ENCODE measurements around the gene RBM33. TPM values are rescaled to one million over a fixed set of nuclear protein-coding genes. Genes with fewer than 3 reads are reported as not detected.

RBM33 gene
- total RNA-seq, 2 experiments from 2014 or later, result 65.5 to 66.3 TPM

- Mint-ChIP-seq H3K27ac (no peak overlapping the region), H3K4me1 (ENCODE audit: low read depth) (peaks cover 19% of the 10 kb centered on the region), H3K4me3 (no peak overlapping the region), H3K9me3 (no peaks in the 10 kb centered on the region), H3K27me3 (ENCODE audit: low read depth) (no peaks in the 10 kb centered on the region), H3K36me3 (ENCODE audit: low read depth) (peaks cover 15% of the 10 kb centered on the region)
- CTCF ChIA-PET, result interaction anchor here (0.6 to 1.5 kb wide), 5 partner anchors 12 to 1015 kb away, joined by 3 to 4 read pairs (median 4); no protein-coding TSS in a partner anchor
- intact Hi-C loops (cut with micrococcal nuclease), result no loop called here
- DNase-seq, result no peak
These were observed 76.6 kb downstream of the RBM33 start for GRCh38 chr7:155721056-155721455.

GRCh38 chr7:155722118-155722517, 77.7 kb downstream of the RBM33 start:
- H3K9me3 Mint-ChIP-seq, result no peaks in the 10 kb centered on the region
- intact Hi-C loops (cut with micrococcal nuclease), result no loop called here
- no peak overlapping the region for H3K27ac Mint-ChIP-seq
- no peak for DNase-seq
- CTCF ChIA-PET, result interaction anchor here (1.1 kb wide), 1 partner anchor 18 kb away, joined by 3 read pairs; no protein-coding TSS in a partner anchor
- H3K4me3 Mint-ChIP-seq, result no peak overlapping the region
- no peaks in the 10 kb centered on the region for H3K27me3 Mint-ChIP-seq (ENCODE audit: low read depth)
- H3K4me1 Mint-ChIP-seq (ENCODE audit: low read depth), result peaks cover 19% of the 10 kb centered on the region
- H3K36me3 Mint-ChIP-seq (ENCODE audit: low read depth), result peaks cover 10% of the 10 kb centered on the region

DNA sequence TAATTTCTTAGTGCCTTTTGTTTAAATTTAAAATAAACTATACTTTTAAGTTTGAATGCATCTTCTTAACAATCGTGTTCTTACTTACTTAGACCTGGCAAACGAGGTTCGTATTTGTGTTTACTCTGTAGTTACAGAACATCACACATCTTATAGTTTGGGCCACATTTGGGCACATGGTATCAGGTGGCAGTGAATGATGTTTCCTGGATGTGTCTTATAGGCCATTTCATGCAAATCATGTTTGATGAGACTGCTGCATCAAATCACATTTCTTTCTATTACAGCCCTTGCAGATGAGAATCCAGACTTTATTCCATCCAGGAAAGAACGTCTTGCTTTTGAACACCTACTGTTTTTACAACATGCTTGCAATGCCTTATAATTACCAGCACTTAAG, 78.5 kb downstream of the RBM33 start:
- CTCF ChIA-PET, result interaction anchor here (0.7 kb wide), 1 partner anchor 126 kb away, joined by 3 read pairs; no protein-coding TSS in a partner anchor
- no peaks in the 10 kb centered on the region for H3K27me3 Mint-ChIP-seq (ENCODE audit: low read depth)
- no peak for DNase-seq
- H3K4me1 Mint-ChIP-seq (ENCODE audit: low read depth), result peaks cover 16% of the 10 kb centered on the region
- peaks cover 7% of the 10 kb centered on the region for H3K36me3 Mint-ChIP-seq (ENCODE audit: low read depth)
- intact Hi-C loops (cut with micrococcal nuclease), result no loop called here
- no peaks in the 10 kb centered on the region for H3K9me3 Mint-ChIP-seq
- no peak overlapping the region for H3K4me3 Mint-ChIP-seq
- no peak overlapping the region for H3K27ac Mint-ChIP-seq

- Mint-ChIP-seq H3K27ac (no peak overlapping the region), H3K4me1 (ENCODE audit: low read depth) (peaks cover 21% of the 10 kb centered on the region), H3K36me3 (ENCODE audit: low read depth) (peaks cover 9% of the 10 kb centered on the region), H3K9me3 (no peaks in the 10 kb centered on the region), H3K4me3 (no peak overlapping the region), H3K27me3 (ENCODE audit: low read depth) (no peaks in the 10 kb centered on the region)
- intact Hi-C loops (cut with micrococcal nuclease), result no loop called here
- DNase-seq, result no peak
- CTCF ChIA-PET, result interaction anchor here (1.0 kb wide), 1 partner anchor 126 kb away, joined by 4 read pairs; no protein-coding TSS in a partner anchor
These were observed 80.0 kb downstream of the RBM33 start for GRCh38 chr7:155724327-155725005.

DNA sequence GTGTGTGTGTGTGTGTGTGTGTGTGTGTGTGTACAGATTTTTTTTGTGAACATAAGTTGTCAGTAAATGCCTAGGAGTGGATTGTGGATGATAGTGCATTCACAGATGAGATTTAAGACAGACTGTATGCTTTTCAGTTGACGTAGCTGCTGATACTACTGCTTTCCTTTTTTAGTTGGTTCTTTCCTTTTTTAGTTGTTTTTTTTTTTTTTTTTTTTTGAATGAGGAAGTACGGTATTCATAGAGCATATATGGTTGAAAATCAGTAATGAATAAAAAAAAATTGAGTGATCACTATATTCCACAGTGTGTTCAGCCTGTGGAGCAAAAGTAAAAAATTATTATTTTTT, 80.5 kb downstream of the RBM33 start:
- H3K4me1 Mint-ChIP-seq (ENCODE audit: low read depth), result peaks cover 25% of the 10 kb centered on the region
- peaks cover 13% of the 10 kb centered on the region for H3K36me3 Mint-ChIP-seq (ENCODE audit: low read depth)
- H3K27me3 Mint-ChIP-seq (ENCODE audit: low read depth), result no peaks in the 10 kb centered on the region
- CTCF ChIA-PET, result interaction anchor here (1.0 kb wide), 1 partner anchor 126 kb away, joined by 4 read pairs; no protein-coding TSS in a partner anchor
- H3K27ac Mint-ChIP-seq, result no peak overlapping the region
- DNase-seq, result no peak
- intact Hi-C loops (cut with micrococcal nuclease), result no loop called here
- no peaks in the 10 kb centered on the region for H3K9me3 Mint-ChIP-seq
- H3K4me3 Mint-ChIP-seq, result no peak overlapping the region

GRCh38 chr7:155727616-155728015, 83.2 kb downstream of the RBM33 start:
- DNase-seq, result no peak
- Mint-ChIP-seq H3K4me1 (ENCODE audit: low read depth) (peaks cover 35% of the 10 kb centered on the region), H3K4me3 (no peak overlapping the region), H3K27ac (no peak overlapping the region), H3K9me3 (no peaks in the 10 kb centered on the region), H3K27me3 (ENCODE audit: low read depth) (no peaks in the 10 kb centered on the region), H3K36me3 (ENCODE audit: low read depth) (peaks cover 14% of the 10 kb centered on the region)
- intact Hi-C loops (cut with micrococcal nuclease), result no loop called here
- CTCF ChIA-PET, result interaction anchor here (0.6 to 1.3 kb wide), 3 partner anchors 45 to 129 kb away, joined by 3 to 5 read pairs (median 3); no protein-coding TSS in a partner anchor

GRCh38 chr7:155728116-155728515, 83.7 kb downstream of the RBM33 start:
- Mint-ChIP-seq H3K9me3 (no peaks in the 10 kb centered on the region), H3K36me3 (ENCODE audit: low read depth) (peaks cover 14% of the 10 kb centered on the region), H3K27ac (no peak overlapping the region), H3K4me1 (ENCODE audit: low read depth) (peaks cover 39% of the 10 kb centered on the region), H3K4me3 (no peak overlapping the region), H3K27me3 (ENCODE audit: low read depth) (no peaks in the 10 kb centered on the region)
- no peak for DNase-seq
- intact Hi-C loops (cut with micrococcal nuclease), result no loop called here
- CTCF ChIA-PET, result interaction anchor here (1.3 kb wide), 1 partner anchor 45 kb away, joined by 3 read pairs; no protein-coding TSS in a partner anchor

- intact Hi-C loops (cut with micrococcal nuclease), result loop anchor here (10.0 kb wide), 1 partner anchor 265 kb away; no protein-coding TSS in a partner anchor
- peaks cover 14% of the 10 kb centered on the region for H3K36me3 Mint-ChIP-seq (ENCODE audit: low read depth)
- H3K4me3 Mint-ChIP-seq, result no peak overlapping the region
- DNase-seq, result no peak
- no peaks in the 10 kb centered on the region for H3K9me3 Mint-ChIP-seq
- CTCF ChIA-PET, result interaction anchor here (0.6 to 2.5 kb wide), 3 partner anchors 41 to 131 kb away, joined by 3 to 11 read pairs (median 3); no protein-coding TSS in a partner anchor
- H3K27ac Mint-ChIP-seq, result no peak overlapping the region
- no peaks in the 10 kb centered on the region for H3K27me3 Mint-ChIP-seq (ENCODE audit: low read depth)
- H3K4me1 Mint-ChIP-seq (ENCODE audit: low read depth), result peaks cover 52% of the 10 kb centered on the region
These were observed 85.4 kb downstream of the RBM33 start for GRCh38 chr7:155729847-155730246.

- CTCF ChIA-PET, result interaction anchor here (2.5 kb wide), 1 partner anchor 132 kb away, joined by 11 read pairs; no protein-coding TSS in a partner anchor
- Mint-ChIP-seq H3K9me3 (no peaks in the 10 kb centered on the region), H3K36me3 (ENCODE audit: low read depth) (peaks cover 14% of the 10 kb centered on the region), H3K4me3 (no peak overlapping the region), H3K27ac (no peak overlapping the region), H3K4me1 (ENCODE audit: low read depth) (peaks cover 53% of the 10 kb centered on the region), H3K27me3 (ENCODE audit: low read depth) (no peaks in the 10 kb centered on the region)
- intact Hi-C loops (cut with micrococcal nuclease), result loop anchor here (10.0 kb wide), 1 partner anchor 267 kb away; no protein-coding TSS in a partner anchor
- no peak for DNase-seq
These were observed 86.9 kb downstream of the RBM33 start for GRCh38 chr7:155731380-155731779.

- Mint-ChIP-seq H3K27me3 (ENCODE audit: low read depth) (no peaks in the 10 kb centered on the region), H3K9me3 (no peaks in the 10 kb centered on the region), H3K4me3 (no peak overlapping the region), H3K4me1 (ENCODE audit: low read depth) (peaks cover 53% of the 10 kb centered on the region), H3K36me3 (ENCODE audit: low read depth) (peaks cover 14% of the 10 kb centered on the region), H3K27ac (no peak overlapping the region)
- intact Hi-C loops (cut with micrococcal nuclease), result loop anchor here (2.0 to 10.0 kb wide), 2 partner anchors 87 to 267 kb away; partner anchors contain the start of gene RBM33
- CTCF ChIA-PET, result interaction anchor here (2.5 kb wide), 1 partner anchor 133 kb away, joined by 11 read pairs; no protein-coding TSS in a partner anchor
- DNase-seq, result no peak
These were observed 87.4 kb downstream of the RBM33 start for GRCh38 chr7:155731871-155732270.

DNA sequence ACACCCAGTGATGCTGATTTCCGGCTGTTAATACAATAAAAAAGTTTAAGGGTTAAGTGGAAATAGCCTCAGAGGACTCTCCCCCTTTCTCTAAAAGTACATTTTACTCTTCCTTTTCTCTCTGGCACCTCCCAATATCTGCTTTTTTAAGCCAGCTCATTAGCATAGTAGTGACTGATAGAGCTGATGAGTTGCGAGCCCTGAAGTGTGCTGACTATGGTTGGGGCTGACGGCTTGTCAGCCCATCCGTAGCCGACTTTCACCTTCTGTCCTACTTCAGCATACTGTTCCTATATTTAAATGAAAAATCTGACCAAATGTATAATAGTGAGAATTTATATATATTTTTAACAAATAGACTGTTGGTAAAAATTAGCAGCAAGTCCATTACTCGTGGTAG, 87.8 kb downstream of the RBM33 start:
- H3K9me3 Mint-ChIP-seq, result no peaks in the 10 kb centered on the region
- peaks cover 13% of the 10 kb centered on the region for H3K36me3 Mint-ChIP-seq (ENCODE audit: low read depth)
- H3K27me3 Mint-ChIP-seq (ENCODE audit: low read depth), result no peaks in the 10 kb centered on the region
- no peak for DNase-seq
- peaks cover 55% of the 10 kb centered on the region for H3K4me1 Mint-ChIP-seq (ENCODE audit: low read depth)
- CTCF ChIA-PET, result interaction anchor here (1.5 to 2.5 kb wide), 2 partner anchors 12 to 133 kb away, joined by 4 to 11 read pairs; no protein-coding TSS in a partner anchor
- H3K27ac Mint-ChIP-seq, result no peak overlapping the region
- H3K4me3 Mint-ChIP-seq, result no peak overlapping the region
- intact Hi-C loops (cut with micrococcal nuclease), result loop anchor here (2.0 to 10.0 kb wide), 2 partner anchors 87 to 267 kb away; partner anchors contain the start of gene RBM33

- Mint-ChIP-seq H3K9me3 (no peaks in the 10 kb centered on the region), H3K27me3 (ENCODE audit: low read depth) (no peaks in the 10 kb centered on the region), H3K4me1 (ENCODE audit: low read depth) (peaks cover 59% of the 10 kb centered on the region), H3K36me3 (ENCODE audit: low read depth) (peaks cover 13% of the 10 kb centered on the region), H3K27ac (no peak overlapping the region), H3K4me3 (no peak overlapping the region)
- DNase-seq, result peak; percentile 43
- CTCF ChIA-PET, result interaction anchor here (0.7 to 3.0 kb wide), 4 partner anchors 13 to 65 kb away, joined by 3 to 12 read pairs (median 4); no protein-coding TSS in a partner anchor
- intact Hi-C loops (cut with micrococcal nuclease), result loop anchor here (1.0 to 10.0 kb wide), 3 partner anchors 30 to 269 kb away; partner anchors contain the start of gene RBM33
These were observed 89.4 kb downstream of the RBM33 start for GRCh38 chr7:155733582-155734444.

Data from activated naive CD4-positive, alpha-beta T cell treated with anti-CD3 and anti-CD28 coated beads for 36 hours (primary cell).